AG09309 (cell line): Measurements from ENCODE around the gene ABLIM2.

Experiments
- DNase-seq: peaks from one replicate; pipeline ENCODE4 v3.0.0-alpha.2; 2010; ENCODE audit warnings: low read depth
- H3K4me3 ChIP-seq: 2 replicates; pipeline ENCODE4 v1.5.1; 2011; ENCODE audit warnings: mild to moderate bottlenecking, low read depth, low read length, moderate library complexity; ENCODE audit not compliant: control insufficient read depth
- TF ChIP-seq, protein P1 (sequence below): IDR thresholded peaks from 2 replicates; pipeline ENCODE4 v1.5.1; 2011; ENCODE audit warnings: mild to moderate bottlenecking, low read depth, low read length, inconsistent platforms; ENCODE audit not compliant: insufficient read depth, control insufficient read depth; ENCODE audit errors: missing control alignments

Gene ABLIM2

GRCh38 chr4:8044699-8045098, 113.9 kb downstream of the ABLIM2 start:
- no peak overlapping the region for H3K4me3 ChIP-seq
- DNase-seq = no peak
- TF ChIP-seq, protein P1, sequence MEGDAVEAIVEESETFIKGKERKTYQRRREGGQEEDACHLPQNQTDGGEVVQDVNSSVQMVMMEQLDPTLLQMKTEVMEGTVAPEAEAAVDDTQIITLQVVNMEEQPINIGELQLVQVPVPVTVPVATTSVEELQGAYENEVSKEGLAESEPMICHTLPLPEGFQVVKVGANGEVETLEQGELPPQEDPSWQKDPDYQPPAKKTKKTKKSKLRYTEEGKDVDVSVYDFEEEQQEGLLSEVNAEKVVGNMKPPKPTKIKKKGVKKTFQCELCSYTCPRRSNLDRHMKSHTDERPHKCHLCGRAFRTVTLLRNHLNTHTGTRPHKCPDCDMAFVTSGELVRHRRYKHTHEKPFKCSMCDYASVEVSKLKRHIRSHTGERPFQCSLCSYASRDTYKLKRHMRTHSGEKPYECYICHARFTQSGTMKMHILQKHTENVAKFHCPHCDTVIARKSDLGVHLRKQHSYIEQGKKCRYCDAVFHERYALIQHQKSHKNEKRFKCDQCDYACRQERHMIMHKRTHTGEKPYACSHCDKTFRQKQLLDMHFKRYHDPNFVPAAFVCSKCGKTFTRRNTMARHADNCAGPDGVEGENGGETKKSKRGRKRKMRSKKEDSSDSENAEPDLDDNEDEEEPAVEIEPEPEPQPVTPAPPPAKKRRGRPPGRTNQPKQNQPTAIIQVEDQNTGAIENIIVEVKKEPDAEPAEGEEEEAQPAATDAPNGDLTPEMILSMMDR = no peak

- TF ChIP-seq, protein P1 = no peak
- no peak overlapping the region for H3K4me3 ChIP-seq
- no peak for DNase-seq
Measured at GRCh38 chr4:8044244-8044643, 114.4 kb downstream of the ABLIM2 start.

DNA sequence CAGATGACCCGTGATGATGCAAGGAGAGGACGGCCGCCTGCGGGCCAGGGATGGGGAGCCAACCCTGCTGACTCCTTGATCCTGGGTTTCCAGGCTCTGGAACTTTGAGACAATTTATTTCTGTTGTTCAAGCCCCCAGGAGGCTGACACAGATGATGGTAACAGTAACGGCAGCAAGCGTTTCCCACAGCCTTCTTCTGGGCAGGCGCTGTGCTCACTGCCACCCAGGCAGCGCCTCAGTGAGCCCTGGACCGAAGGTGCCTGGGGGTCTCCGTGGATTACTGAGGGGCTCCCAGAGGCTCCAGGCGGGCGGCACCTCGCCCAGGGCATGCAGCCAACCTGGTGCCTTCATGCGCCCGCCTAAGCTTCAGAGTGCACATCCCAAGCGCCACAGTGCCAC, 115.0 kb downstream of the ABLIM2 start:
- no peak overlapping the region for H3K4me3 ChIP-seq
- TF ChIP-seq, protein P1 = no peak
- DNase-seq = no peak

DNA sequence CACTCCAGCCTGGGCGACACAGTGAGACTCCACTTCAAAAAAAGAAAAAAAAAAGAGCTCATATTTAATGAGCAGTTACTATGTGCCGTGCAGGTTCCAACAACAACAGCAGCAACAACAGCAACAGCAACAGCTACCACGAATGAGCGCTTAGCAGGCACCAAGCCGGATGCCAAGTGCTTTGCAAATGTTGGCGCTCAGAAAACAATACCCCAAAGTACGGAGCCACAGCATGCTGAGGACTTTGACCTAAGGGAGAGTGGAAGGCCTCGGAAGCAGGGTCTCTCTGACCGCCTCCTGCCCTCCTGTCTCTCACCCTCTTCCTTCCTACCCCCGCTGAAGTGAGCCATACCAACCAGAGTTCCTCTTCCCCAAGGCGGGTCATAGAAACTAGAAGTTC, 116.7 kb downstream of the ABLIM2 start:
- H3K4me3 ChIP-seq = no peak overlapping the region
- TF ChIP-seq, protein P1 = no peak
- DNase-seq = no peak

- TF ChIP-seq, protein P1 = no peak
- H3K4me3 ChIP-seq = no peak overlapping the region
- no peak for DNase-seq
Measured at GRCh38 chr4:8041172-8041571, 117.4 kb downstream of the ABLIM2 start.

DNA sequence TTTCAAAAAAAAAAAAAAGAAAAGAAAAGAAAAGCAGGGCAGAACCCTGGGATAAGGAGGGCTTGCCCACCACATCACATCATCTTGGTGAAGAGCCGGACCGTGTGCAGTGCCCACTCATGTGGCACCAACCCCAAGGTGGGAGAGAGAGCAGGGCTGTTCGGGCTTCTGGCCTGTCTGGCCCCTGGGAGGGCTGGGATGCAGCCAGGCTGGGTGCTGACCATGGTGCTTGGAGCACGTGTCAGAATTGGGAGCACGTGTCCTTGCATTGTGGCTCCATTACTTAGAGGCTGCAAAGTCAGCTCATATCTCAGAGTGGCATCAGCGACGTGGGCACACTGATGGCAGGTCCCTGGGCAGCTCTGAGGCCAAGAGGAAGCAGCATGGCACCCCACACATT, 118.0 kb downstream of the ABLIM2 start:
- TF ChIP-seq, protein P1 = no peak
- no peak overlapping the region for H3K4me3 ChIP-seq
- no peak for DNase-seq

DNA sequence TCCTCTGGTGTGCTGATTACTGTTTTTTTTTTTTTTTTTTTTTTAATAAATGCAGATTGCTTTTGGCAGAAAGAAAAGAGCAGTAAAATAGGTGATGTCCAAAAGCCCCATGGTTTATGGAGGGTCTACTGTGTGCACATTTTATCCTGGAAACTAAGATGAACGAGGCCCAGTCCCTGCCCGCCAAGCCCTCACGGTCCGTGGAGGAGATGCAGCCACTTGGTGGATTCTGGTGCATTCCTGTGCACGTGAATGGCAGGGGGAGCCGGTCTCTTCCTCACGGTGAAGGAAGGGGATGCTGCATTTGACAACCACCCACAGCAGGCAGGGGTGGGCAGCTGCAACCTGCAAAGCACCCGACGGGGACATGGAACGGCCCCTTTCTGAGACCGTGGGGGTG, 118.8 kb downstream of the ABLIM2 start:
- H3K4me3 ChIP-seq = no peak overlapping the region
- DNase-seq = no peak
- TF ChIP-seq, protein P1 = no peak
